Coronary artery (tissue), 2 donors: Measurements from ENCODE around the gene TTC17.
"Not testable (repeated sequence)": the region's sequence is repeated elsewhere in the genome, so short reads cannot be mapped to it uniquely, and the experiment has no call there.

Experiments used
- DNase-seq: peaks from one replicate; pipeline ENCODE4 v3.0.0-alpha.2; 2017; ENCODE audit warnings: low spot score
- H3K27ac ChIP-seq, 2 donors: fragments of 200-600 bp; sonication (generic); one replicate each; pipeline ENCODE4 v1.5.1; 2016 to 2019
- H3K4me3 ChIP-seq: fragments of 200-600 bp; sonication (generic); 2 replicates; pipeline ENCODE4 v1.5.1; 2016; ENCODE audit warnings: mild to moderate bottlenecking, moderate library complexity
- CTCF ChIP-seq: fragments of 200-600 bp; sonication (generic); IDR thresholded peaks from one replicate; pipeline ENCODE4 v1.5.1; 2019; ENCODE audit warnings: antibody characterized with exemption

The TTC17 gene

DNA sequence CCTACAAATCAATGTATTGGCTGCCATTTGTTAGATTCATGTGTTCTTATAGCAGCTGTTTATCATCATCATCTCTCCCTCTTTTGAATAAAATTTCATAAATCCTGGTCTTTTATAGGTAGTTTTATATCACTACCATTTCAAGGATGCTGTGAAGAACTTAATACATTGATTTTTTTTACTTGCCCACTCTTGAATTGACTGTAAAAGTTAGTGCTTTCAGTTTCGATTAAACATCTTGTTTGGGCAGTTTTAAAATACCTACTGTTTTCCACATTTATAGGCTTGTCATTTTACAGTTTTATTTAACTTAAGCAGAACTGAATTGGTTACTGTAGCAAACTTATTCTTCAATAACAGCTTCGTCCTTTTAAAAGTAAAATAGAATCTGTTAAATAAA, 59.5 kb downstream of the TTC17 start:
- TF ChIP-seq CTCF = no peak
- H3K4me3 ChIP-seq = no peak overlapping the region
- H3K27ac ChIP-seq = no peak overlapping the region
- DNase-seq = no peak

DNA sequence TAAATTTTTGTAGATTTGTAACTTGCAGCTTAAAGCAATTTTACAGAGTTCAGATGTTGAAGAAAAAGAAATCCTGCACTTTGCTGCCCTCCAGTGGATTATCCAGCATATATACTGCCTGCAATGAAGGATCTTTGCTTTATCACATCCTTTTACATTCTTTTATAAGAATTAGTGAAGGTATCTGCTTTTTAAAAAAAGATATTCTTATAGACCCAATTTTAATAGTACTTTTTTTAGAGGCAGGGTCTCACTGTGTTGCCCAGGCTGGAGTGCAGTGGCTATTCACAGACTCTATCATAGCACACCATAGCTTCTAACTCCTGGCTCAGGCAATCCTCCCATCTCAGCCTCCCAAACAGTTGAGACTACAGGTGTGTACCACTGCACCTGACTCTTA, 60.7 kb downstream of the TTC17 start:
- peak; percentile 30 for TF ChIP-seq CTCF
- H3K4me3 ChIP-seq = no peak overlapping the region
- no peak overlapping the region for H3K27ac ChIP-seq
- DNase-seq = no peak

DNA sequence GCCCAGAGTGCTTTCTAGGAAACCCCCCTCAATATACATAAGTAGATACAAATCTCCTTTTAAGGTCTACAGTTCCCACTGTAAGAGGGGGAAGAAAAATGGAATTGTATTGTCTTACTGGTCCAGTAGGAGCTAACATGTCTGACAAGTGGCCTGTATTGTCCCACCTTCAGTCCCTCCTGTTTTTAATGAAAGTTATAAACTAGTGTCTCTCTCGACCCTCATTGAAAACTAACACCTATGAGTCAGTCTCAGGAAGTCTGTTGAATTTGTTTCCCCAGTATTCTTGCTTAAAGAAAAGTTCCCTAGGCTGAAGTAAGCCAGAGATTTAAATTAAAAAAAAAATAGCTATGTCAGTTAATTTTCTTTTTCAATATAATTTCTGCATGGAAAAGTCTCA, 69.3 kb downstream of the TTC17 start:
- Histone ChIP-seq H3K27ac (no peak overlapping the region), H3K4me3 (no peak overlapping the region)
- no peak for DNase-seq
- TF ChIP-seq CTCF = no peak

- H3K4me3 ChIP-seq, DNase-seq, H3K27ac ChIP-seq: not testable (repeated sequence)
These were observed 72.2 kb downstream of the TTC17 start for GRCh38 chr11:43430916-43431315.

- Histone ChIP-seq H3K4me3 (no peak overlapping the region), H3K27ac (no peak overlapping the region)
- no peak for TF ChIP-seq CTCF
- no peak for DNase-seq
These were observed 76.2 kb downstream of the TTC17 start for GRCh38 chr11:43434893-43435292.

DNA sequence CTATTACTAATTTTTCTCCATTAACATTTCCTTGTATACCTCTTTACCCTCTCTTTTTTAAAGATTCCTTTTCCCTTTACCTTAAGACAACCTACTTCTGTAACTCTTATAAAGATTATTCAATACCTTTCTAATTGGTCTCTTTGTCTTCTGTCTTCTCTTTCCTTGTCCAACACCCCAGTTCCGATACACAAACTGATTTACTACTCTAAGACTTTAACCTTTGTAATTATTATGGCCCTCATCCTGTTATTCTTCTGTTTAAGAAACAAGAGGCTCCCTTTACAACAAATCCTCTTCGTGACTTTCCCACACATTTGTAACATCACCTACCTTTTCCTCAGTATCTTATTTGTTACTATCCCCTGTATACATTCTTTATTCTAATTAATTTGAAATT, 81.8 kb downstream of the TTC17 start:
- no peak for DNase-seq
- H3K4me3 ChIP-seq = no peak overlapping the region

GRCh38 chr11:43443811-43444210, 85.1 kb downstream of the TTC17 start:
- no peak overlapping the region for H3K4me3 ChIP-seq
- no peak overlapping the region for H3K27ac ChIP-seq
- no peak for DNase-seq
- TF ChIP-seq CTCF = no peak

More for the DNA sequence above, 81.8 kb downstream of the TTC17 start:
- no peak overlapping the region for H3K27ac ChIP-seq
- TF ChIP-seq CTCF = no peak

GRCh38 chr11:43447151-43447550, 88.4 kb downstream of the TTC17 start:
- DNase-seq = no peak
- Histone ChIP-seq H3K27ac (no peak overlapping the region), H3K4me3 (no peak overlapping the region)
- no peak for TF ChIP-seq CTCF
